ENCODE results near the gene PNKD. TPM values are rescaled to one million over a fixed set of nuclear protein-coding genes. Genes with fewer than 3 reads are reported as not detected.

Gene PNKD
- total and polyA plus RNA-seq, 2 of the 8 experiments (the other 6 are each of a cell fraction or from before 2014, with no cell fraction given), result 43.9 to 65.4 TPM

DNA sequence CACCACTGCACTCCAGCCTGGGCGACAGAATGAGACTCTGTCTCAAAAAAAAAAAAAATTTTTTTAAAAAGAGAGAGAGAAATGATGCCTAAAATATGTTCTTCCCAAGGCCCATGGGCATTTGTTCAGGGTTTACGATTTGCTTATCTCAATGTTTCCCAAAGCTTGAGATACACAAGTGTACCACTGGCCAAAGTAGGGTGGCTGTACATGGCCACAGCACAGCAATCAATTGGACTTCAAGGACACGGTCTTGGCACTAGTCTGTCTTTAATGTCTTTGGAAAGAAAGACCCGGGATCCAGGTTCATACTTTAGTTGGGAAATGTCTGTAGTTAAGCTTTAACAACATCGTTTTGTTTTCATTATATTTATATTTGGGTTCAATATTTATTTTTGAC lies 76.9 kb downstream of the PNKD start:
- Histone ChIP-seq H2BK15ac (ENCODE audit: low read length) (no peak overlapping the region), H4K91ac (replicated peaks; ENCODE audit: insufficient read length, low read length) (no peak overlapping the region), H2BK20ac (ENCODE audit: low read length) (no peak overlapping the region), H3K23ac (ENCODE audit: insufficient read length) (no peak overlapping the region), H3K18ac (ENCODE audit: extremely low read depth, low read length) (no peak overlapping the region), H3K4me1 (replicated peaks in 1 of 4; ENCODE audit: control insufficient read depth in 3 of 4, insufficient read depth in 4 of 4, low read length in 3 of 4) (peaks cover 0 to 4% (median 0%) of the 10 kb centered on the region in 4 experiments; a peak in 1 of 7 replicates), H4K20me1 (replicated peaks in 1 of 2; ENCODE audit: control insufficient read depth in 1 of 2, insufficient read depth in 2 of 2, low read length in 2 of 2) (no peaks in the 10 kb centered on the region), H3K9me3 (ENCODE audit: insufficient read depth in 2 of 2, low read depth in 1 of 2, low read length in 1 of 2) (no peaks in the 10 kb centered on the region), H2BK5ac (ENCODE audit: low read depth, low read length) (no peak overlapping the region), H3K36me3 (ENCODE audit: control insufficient read depth in 2 of 4, insufficient read depth in 4 of 4, low read length in 3 of 4) (no peaks in the 10 kb centered on the region; a peak in 1 of 8 replicates), H3K14ac (ENCODE audit: insufficient read length) (no peak overlapping the region), H3K27ac (ENCODE audit: low read depth, low read length) (no peak overlapping the region), H4K8ac (ENCODE audit: extremely low read depth, insufficient read depth, low read length) (no peak overlapping the region), H3K4me3 (ENCODE audit: extremely low read depth in 1 of 4, insufficient read depth in 2 of 4, low read depth in 3 of 4, low read length in 4 of 4) (no peak overlapping the region), H3K23me2 (ENCODE audit: low read depth, low read length) (no peaks in the 10 kb centered on the region), H2BK12ac (ENCODE audit: low read depth, low read length) (no peak overlapping the region), H2BK120ac (replicated peaks; ENCODE audit: low read depth, low read length) (no peak overlapping the region), H3K79me2 (ENCODE audit: control insufficient read depth in 1 of 2, insufficient read depth in 2 of 2, low read length in 2 of 2) (no peaks in the 10 kb centered on the region), H2AK5ac (ENCODE audit: low read depth, low read length) (no peak overlapping the region), H3K27me3 (replicated peaks in 1 of 4; ENCODE audit: control insufficient read depth in 3 of 4, extremely low read depth in 1 of 4, insufficient read depth in 3 of 4, low read length in 3 of 4) (no peaks in the 10 kb centered on the region), H3K4me2 (ENCODE audit: insufficient read depth in 1 of 2, low read depth in 2 of 2, low read length in 2 of 2) (no peak overlapping the region), H3K56ac (replicated peaks; ENCODE audit: insufficient read length, low read depth, low read length) (no peak overlapping the region), H3K4ac (replicated peaks; ENCODE audit: insufficient read length, low read depth, low read length) (no peak overlapping the region), H3K9ac (replicated peaks in 1 of 4; ENCODE audit: extremely low read depth in 1 of 4, low read depth in 3 of 4, low read length in 3 of 4) (no peak overlapping the region), H2AFZ (ENCODE audit: low read length) (no peak overlapping the region), H4K5ac (ENCODE audit: insufficient read length, low read depth, low read length) (no peak overlapping the region), H3K79me1 (ENCODE audit: low read depth, low read length) (no peaks in the 10 kb centered on the region)
- TF ChIP-seq EP300 (IDR thresholded peaks at IDR 0.05; ENCODE audit: borderline replicate concordance in 1 of 2, low read depth in 2 of 2, low read length in 2 of 2), result no peak
- no peak for TF ChIP-seq SUZ12 (IDR thresholded peaks at IDR 0.05; ENCODE audit: low read length)
- no peak for TF ChIP-seq TAF1 (IDR thresholded peaks at IDR 0.05; ENCODE audit: low read depth, low read length)
- TF ChIP-seq CTBP2 (IDR thresholded peaks at IDR 0.05; ENCODE audit: borderline replicate concordance, insufficient read depth, insufficient read length, low read length), result no peak
- no peak for TF ChIP-seq RXRA (IDR thresholded peaks at IDR 0.05; ENCODE audit: insufficient read depth, low read depth, low read length)
- TF ChIP-seq TBP (IDR thresholded peaks at IDR 0.05; ENCODE audit: low read depth, low read length), result no peak
- no peak for TF ChIP-seq BACH1 (IDR thresholded peaks at IDR 0.05; ENCODE audit: low read length)
- TF ChIP-seq TAF7 (optimal IDR thresholded peaks at IDR 0.05; ENCODE audit: borderline replicate concordance, low read depth, low read length), result no peak
- TF ChIP-seq NRF1 (IDR thresholded peaks at IDR 0.05; ENCODE audit: low read depth, low read length), result no peak
- no peak for TF ChIP-seq PHF8 (conservative IDR thresholded peaks at IDR 0.05; ENCODE audit: low read depth, low read length)
- DNase-seq (ENCODE audit: low read depth in 1 of 2, low spot score in 2 of 2) (no peak), FAIRE-seq (no peak)
- 91% methylated on average over 5 of the region's 5 CpGs; no CpG with 5 or more reads in 1 of the 2 experiments for WGBS, 2 experiments (ENCODE audit: extremely low coverage in 1 of 2, insufficient coverage in 1 of 2, insufficient read length in 1 of 2, insufficient replicate concordance in 2 of 2, low coverage in 1 of 2, low lambda C conversion rate in 2 of 2, missing lambda C conversion rate in 1 of 2)
- POLR2A ChIA-PET (ENCODE audit: partially characterized antibody), result no interaction called here
- CTCF ChIA-PET (ENCODE audit: partially characterized antibody), result interaction anchor here (0.9 to 1.0 kb wide), 3 partner anchors 9 to 46 kb away, joined by 3 to 7 read pairs (median 4); partner anchors contain the start of gene CATIP
